Mucosa of stomach (tissue), 1 donor: ENCODE results near the gene USP53.
"Not testable (repeated sequence)": the region's sequence is repeated elsewhere in the genome, so short reads cannot be mapped to it uniquely, and the experiment has no call there.

Experiments used
- H3K27me3 ChIP-seq: one replicate; pipeline ENCODE4 v1.7.0; 2013; ENCODE audit warnings: mild to moderate bottlenecking, low read length; ENCODE audit not compliant: control insufficient read depth, insufficient read depth
- H3K36me3 ChIP-seq: one replicate; pipeline ENCODE4 v1.7.0; 2013; ENCODE audit warnings: low read length; ENCODE audit not compliant: control insufficient read depth, insufficient read depth
- H3K4me1 ChIP-seq: one replicate; pipeline ENCODE4 v1.7.0; 2013; ENCODE audit warnings: mild to moderate bottlenecking, low read length; ENCODE audit not compliant: control insufficient read depth, insufficient read depth
- H3K4me3 ChIP-seq: one replicate; pipeline ENCODE4 v1.7.0; 2013; ENCODE audit warnings: low read length
- H3K9ac ChIP-seq: one replicate; pipeline ENCODE4 v1.7.0; 2013; ENCODE audit warnings: mild to moderate bottlenecking, low read length, moderate library complexity
- H3K9me3 ChIP-seq: one replicate; pipeline ENCODE4 v1.7.0; 2013; ENCODE audit warnings: mild to moderate bottlenecking, low read length, moderate library complexity; ENCODE audit not compliant: control insufficient read depth
- donor health status: Pancreatic carcinoma.

Gene USP53

GRCh38 chr4:119336332-119336979 is 123.9 kb downstream of the USP53 start:
- not testable (repeated sequence) for H3K4me3 ChIP-seq, H3K4me1 ChIP-seq, H3K9me3 ChIP-seq, H3K27me3 ChIP-seq, H3K9ac ChIP-seq, H3K36me3 ChIP-seq

GRCh38 chr4:119337010-119337409 is 124.5 kb downstream of the USP53 start:
- Histone ChIP-seq H3K36me3 (no peaks in the 10 kb centered on the region), H3K9ac (no peak overlapping the region), H3K27me3 (no peaks in the 10 kb centered on the region), H3K9me3 (no peaks in the 10 kb centered on the region), H3K4me3 (no peak overlapping the region), H3K4me1 (no peaks in the 10 kb centered on the region)

DNA sequence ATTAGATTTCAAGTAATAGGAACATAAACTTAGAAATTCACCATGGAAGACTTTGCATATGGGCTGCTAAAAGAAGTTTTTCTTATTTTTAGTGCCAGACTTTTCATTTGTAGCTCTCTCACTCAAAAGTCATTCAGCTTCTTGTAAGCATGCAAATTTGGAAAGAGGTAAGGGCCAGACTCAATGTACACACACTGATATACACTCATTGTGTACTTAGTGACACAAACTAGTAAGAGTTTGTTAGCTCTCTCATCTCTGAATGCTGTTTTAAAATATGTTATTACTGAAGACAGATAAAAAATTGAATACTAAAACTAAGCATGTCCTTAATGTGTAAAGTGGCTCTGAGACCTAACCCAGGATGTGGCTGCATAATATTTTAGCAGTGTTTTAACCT is 127.4 kb downstream of the USP53 start:
- not testable (repeated sequence) for H3K36me3 ChIP-seq, H3K4me1 ChIP-seq, H3K9ac ChIP-seq, H3K9me3 ChIP-seq, H3K27me3 ChIP-seq, H3K4me3 ChIP-seq

DNA sequence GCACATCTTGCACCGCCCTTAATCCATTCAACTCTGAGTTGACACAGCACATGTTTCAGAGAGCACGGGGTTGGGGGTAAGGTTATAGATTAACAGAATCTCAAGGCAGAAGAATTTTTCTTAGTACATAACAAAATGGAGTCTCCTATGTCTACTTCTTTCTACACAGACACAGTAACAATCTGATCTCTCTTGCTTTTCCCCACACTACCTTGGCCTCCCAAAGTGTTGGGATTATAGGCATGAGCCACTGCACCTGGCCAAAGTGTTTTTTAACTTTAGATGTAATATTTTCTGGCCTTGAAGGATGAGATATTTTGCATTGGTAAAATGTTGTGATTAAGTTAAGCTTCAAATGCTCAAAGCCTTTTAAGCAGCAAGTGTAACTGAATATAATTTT is 130.8 kb downstream of the USP53 start:
- H3K4me1 ChIP-seq, H3K9me3 ChIP-seq, H3K4me3 ChIP-seq, H3K27me3 ChIP-seq, H3K9ac ChIP-seq, H3K36me3 ChIP-seq: not testable (repeated sequence)
